ENCODE data around the gene DHCR7.
A peak's percentile ranks its signal among the peaks of the same experiment; 100 is the strongest.

DHCR7 gene, protein sequence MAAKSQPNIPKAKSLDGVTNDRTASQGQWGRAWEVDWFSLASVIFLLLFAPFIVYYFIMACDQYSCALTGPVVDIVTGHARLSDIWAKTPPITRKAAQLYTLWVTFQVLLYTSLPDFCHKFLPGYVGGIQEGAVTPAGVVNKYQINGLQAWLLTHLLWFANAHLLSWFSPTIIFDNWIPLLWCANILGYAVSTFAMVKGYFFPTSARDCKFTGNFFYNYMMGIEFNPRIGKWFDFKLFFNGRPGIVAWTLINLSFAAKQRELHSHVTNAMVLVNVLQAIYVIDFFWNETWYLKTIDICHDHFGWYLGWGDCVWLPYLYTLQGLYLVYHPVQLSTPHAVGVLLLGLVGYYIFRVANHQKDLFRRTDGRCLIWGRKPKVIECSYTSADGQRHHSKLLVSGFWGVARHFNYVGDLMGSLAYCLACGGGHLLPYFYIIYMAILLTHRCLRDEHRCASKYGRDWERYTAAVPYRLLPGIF

GRCh38 chr11:71448257-71449171 is at the start of gene DHCR7:
Gene DHCR7 (minus strand): TSS chr11:71448393. CDS start chr11:71444952, 3,441 bp downstream.
- DNase-seq (ENCODE audit: low read depth): peak; percentile 85

DNA sequence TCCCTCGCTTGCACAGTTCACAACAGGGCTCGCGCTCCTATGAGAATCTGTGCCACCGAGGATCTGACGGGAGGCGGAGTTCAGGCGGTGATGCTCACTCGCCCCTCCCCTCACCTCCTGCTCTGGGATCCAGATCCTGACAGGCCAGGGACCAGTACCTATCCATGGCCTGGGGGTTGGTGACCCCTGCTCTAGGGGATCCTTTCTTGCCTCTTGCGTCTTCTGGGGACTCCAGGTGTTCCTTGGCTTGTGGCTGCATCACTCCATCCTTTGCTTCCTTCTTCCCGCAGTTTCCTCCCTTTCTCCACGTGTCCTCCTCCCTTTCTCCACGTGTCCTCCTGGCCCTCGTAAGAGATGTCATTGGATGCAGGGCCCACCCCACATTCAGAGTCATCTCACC is 48.2 kb upstream of the DHCR7 start:
- DNase-seq (ENCODE audit: low read depth): no peak

DNA sequence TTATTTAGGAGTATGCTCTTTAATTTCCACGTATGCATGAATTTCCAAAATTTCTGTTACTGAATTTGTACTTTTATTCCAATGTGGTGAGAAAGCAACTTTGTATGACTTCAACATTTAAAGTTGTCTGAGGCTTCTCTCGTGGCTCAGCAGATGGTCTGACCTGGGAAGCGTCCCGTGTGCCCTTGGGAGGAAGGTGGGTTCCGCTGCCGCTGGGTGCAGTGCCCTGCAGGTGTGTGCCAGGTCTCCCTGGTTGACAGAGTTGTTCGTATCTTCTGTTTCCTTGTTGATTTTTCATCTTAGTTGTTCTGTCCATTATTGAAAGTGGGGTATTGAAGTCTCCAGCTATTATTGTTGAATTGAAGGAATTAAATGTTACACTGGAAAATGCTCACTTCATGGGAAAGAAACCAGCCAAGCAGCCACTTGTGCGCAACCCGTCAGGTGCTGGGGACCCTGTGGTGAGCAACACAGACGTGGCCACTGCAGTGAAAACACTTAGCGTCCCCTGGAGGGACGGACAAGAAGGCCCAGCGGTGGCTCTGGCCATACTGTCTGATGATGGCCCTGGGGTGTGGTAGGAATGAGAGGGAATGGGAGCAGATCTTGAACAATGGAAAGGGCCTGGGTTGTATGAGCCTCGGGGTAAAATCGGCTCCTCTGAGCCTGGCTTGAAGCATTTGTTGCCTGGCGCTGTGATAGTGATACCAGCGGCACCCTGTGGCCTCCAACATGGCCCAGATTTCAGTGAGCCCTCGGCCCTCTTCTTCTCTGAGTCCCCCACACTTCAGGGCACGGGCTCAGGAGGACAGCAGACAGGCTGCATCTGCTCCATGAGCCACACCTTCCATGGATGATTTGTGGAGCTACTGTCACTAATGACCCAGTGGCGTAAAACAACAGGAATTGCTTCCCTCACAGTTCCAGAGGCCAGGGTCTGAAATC is 47.4 kb upstream of the DHCR7 start:
- no peak for DNase-seq (ENCODE audit: low read depth)

- no peak for DNase-seq (ENCODE audit: low read depth)
Measured at GRCh38 chr11:71491940-71492339, 43.7 kb upstream of the DHCR7 start.

GRCh38 chr11:71491531-71491930 is 43.3 kb upstream of the DHCR7 start:
- DNase-seq (ENCODE audit: low read depth): no peak

DNA sequence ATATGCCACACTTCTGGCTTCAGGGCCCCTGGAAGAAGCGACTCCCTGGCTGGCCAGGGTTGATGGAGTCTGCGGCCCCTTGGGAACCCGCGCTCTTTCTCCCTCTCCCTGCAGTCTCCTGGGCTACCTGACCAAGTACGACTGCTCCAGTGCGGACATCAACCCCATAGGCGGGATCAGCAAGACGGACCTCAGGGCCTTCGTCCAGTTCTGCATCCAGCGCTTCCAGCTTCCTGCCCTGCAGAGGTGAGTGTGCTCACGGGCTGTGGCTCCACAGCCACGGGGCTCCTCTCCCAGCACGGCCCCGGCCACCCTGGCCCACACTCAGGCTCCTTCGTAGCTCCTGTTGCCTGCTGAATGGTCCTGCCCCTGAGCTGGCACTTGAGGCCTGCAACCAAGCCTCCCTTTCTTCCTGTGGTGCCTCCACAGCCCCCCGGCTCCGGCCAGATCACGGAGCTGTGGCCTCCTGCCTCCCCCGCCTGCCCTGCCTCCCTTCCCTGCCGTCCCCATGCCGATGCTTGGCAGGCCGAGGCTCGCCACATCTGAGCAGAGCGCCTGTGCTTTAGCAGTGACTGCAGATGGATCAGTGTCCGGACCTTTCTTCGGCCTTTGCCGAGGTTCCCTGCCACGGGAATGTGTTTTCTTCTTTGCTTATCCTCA is 42.7 kb upstream of the DHCR7 start:
- no peak for DNase-seq (ENCODE audit: low read depth)

- DNase-seq (ENCODE audit: low read depth): no peak
Measured at GRCh38 chr11:71490044-71490730, 42.0 kb upstream of the DHCR7 start.

- DNase-seq (ENCODE audit: low read depth): no peak
Measured at GRCh38 chr11:71489311-71490043, 41.3 kb upstream of the DHCR7 start.

- DNase-seq (ENCODE audit: low read depth): no peak
Measured at GRCh38 chr11:71488681-71489270, 40.6 kb upstream of the DHCR7 start.

GRCh38 chr11:71486320-71486719 is 38.1 kb upstream of the DHCR7 start:
- no peak for DNase-seq (ENCODE audit: low read depth)

GRCh38 chr11:71485466-71485865 is 37.3 kb upstream of the DHCR7 start:
- no peak for DNase-seq (ENCODE audit: low read depth)

GRCh38 chr11:71485063-71485399 is 36.8 kb upstream of the DHCR7 start:
- DNase-seq (ENCODE audit: low read depth): no peak

DNA sequence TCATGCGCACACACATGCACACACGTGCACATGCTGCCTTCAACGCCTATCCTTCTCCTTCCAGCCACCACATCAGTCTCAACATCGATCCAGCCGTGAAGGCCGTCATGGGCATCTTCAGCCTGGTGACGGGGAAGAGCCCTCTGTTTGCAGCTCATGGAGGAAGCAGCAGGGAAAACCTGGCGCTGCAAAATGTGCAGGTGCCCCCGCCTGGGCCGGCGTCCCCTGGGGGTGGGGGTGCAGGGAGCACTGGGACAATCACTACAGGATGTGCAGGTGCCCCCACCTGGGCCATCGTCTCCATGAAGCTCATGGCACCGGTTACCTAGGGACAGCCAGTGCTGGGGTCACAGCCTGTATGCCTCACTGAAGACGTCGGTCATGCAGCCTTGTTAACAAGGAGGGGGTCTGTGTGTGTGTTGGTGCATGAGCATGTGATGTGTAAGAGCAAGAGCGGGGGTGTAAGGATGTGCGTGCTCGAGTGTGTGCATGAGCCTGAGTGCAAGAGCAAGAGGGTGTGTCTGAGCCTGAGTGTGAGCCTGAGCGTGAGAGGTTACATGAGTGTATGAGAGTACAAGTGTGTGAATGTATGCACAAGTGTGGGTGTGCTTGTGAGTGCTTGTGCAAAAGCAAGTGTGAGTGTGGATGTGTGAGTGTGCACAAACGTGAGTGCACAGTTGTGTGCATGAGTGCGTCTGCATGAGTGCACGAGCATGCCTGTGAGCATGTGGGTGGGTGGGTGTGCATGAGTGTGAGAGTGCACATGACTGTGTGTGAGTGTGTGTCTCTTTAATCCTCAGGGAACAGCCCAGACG is 36.3 kb upstream of the DHCR7 start:
- no peak for DNase-seq (ENCODE audit: low read depth)

GRCh38 chr11:71483692-71484091 is 35.5 kb upstream of the DHCR7 start:
- DNase-seq (ENCODE audit: low read depth): no peak

DNA sequence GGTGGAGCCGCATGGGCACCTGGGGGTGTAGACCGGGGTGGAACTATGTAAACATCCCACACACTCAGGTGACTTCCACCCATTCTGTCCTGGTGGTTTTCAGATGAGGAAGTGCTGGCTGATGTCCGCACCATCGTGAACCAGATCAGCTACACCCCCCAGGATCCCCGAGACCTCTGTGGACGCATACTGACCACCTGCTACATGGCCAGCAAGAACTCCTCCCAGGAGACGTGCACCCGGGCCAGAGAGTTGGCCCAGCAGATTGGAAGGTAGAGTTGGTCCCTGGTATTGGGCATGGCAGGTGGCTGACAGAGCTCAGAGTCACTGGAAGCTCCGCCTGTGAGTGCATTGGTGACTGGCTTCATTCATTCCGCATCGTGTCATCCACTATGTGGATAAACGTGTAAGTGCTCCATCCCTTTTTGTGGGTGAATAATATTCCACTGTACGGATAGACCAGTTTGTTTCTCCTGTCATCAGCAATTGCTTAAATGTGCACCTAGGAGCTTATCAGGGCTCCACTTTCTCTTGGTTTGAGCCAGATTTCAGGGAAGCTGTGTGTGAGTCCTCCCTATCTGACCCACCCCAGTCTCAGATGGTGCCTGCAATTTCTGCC is 34.7 kb upstream of the DHCR7 start:
- DNase-seq (ENCODE audit: low read depth): no peak

DNA sequence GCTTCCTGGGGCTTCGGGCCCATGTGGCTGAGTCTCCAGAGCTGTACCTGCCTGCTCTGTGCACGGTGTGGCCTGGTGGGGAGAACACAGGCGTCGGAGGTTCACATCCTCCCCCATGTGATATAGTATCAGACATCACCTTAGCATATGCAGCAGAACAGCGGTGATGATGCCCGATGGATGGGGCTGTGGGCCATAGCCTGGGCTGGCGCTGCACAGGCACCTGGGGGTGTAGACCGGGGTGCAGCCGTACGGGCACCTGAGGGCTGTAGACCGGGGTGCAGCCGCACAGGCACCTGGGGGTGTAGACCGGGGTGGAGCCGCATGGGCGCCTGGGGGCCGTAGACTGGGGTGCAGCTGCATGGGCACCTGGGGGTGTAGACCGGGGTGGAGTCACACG is 34.0 kb upstream of the DHCR7 start:
- DNase-seq (ENCODE audit: low read depth): no peak

- no peak for DNase-seq (ENCODE audit: low read depth)
Measured at GRCh38 chr11:71481101-71481960, 33.1 kb upstream of the DHCR7 start.

DNA sequence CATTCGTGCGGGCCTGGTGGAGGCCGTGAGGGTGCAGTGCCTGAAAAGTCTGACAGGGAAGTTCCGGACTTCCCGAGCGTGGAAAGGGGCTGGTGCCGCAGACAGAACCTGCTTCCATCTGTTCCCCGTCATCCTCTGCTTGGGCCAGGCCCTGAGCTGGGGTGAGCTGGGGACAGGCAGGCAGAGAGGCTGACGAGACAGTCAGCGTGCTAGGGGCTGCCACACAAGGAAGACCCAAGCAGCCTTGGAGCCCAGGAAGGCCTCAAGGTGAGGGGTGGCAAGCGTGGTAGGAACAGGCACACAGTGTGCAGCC is 30.3 kb upstream of the DHCR7 start:
- no peak for DNase-seq (ENCODE audit: low read depth)

All from stromal cell of bone marrow (primary cell).